GM12878 (cell line): ENCODE results near the gene MPIG6B. TPM values are rescaled to one million over a fixed set of nuclear protein-coding genes. Genes with fewer than 3 reads are reported as not detected.

Experiments used
- CHD2 ChIP-seq: IDR thresholded peaks from 2 replicates; pipeline ENCODE4 v1.6.1; 2011; ENCODE audit warnings: low read depth, low read length, improper control_type of control experiment, borderline replicate concordance
- CREB1 ChIP-seq: IDR thresholded peaks from 2 replicates; pipeline ENCODE4 v1.6.1; 2012; ENCODE audit warnings: low read depth, mild to moderate bottlenecking, inconsistent platforms
- LARP7 ChIP-seq: fragments of 450-650 bp; IDR thresholded peaks from 2 replicates; pipeline ENCODE4 v1.6.1; 2017; ENCODE audit warnings: mild to moderate bottlenecking
- RB1 ChIP-seq: fragments of 450-650 bp; formaldehyde crosslinking; IDR thresholded peaks from 2 replicates; pipeline ENCODE4 v1.6.1; 2017; ENCODE audit warnings: mild to moderate bottlenecking, borderline replicate concordance
- RELA ChIP-seq: fragments of 450-650 bp; IDR thresholded peaks from 2 replicates; pipeline ENCODE4 v1.8.0; 2014; ENCODE audit warnings: borderline replicate concordance; ENCODE audit not compliant: partially characterized antibody
- RFX5 ChIP-seq: IDR thresholded peaks from 2 replicates; pipeline ENCODE4 v1.6.1; 2011; ENCODE audit warnings: low read depth, low read length, improper control_type of control experiment
- SIX5 ChIP-seq: IDR thresholded peaks from 2 replicates; pipeline ENCODE4 v1.6.1; 2011; ENCODE audit warnings: mild to moderate bottlenecking, low read depth, low read length, moderate library complexity; ENCODE audit not compliant: severe bottlenecking
- SMAD5 ChIP-seq: IDR thresholded peaks from 2 replicates; pipeline ENCODE4 v1.6.1; 2016; ENCODE audit warnings: antibody characterized with exemption, low read depth
- SP1 ChIP-seq: IDR thresholded peaks from one replicate; pipeline ENCODE4 v1.6.1; 2011; ENCODE audit warnings: low read depth, low read length
- SRF ChIP-seq, 2 experiments: IDR thresholded peaks; 2 replicates each; pipeline ENCODE4 v1.6.1; 2011; ENCODE audit warnings: low read depth in 2 of 2, low read length in 2 of 2, mild to moderate bottlenecking in 1 of 2, moderate library complexity in 1 of 2
- TCF3 ChIP-seq: IDR thresholded peaks from 2 replicates; pipeline ENCODE4 v1.6.1; 2012; ENCODE audit warnings: low read depth, mild to moderate bottlenecking, low read length, borderline replicate concordance; ENCODE audit not compliant: insufficient read depth
- YBX1 ChIP-seq: fragments of 450-650 bp; IDR thresholded peaks from 2 replicates; pipeline ENCODE4 v1.6.1; 2016; ENCODE audit warnings: antibody characterized with exemption
- ZNF24 ChIP-seq: fragments of 450-650 bp; IDR thresholded peaks from 2 replicates; pipeline ENCODE4 v1.6.1; 2017; ENCODE audit warnings: antibody characterized with exemption, mild to moderate bottlenecking
- polyA plus RNA-seq, 11 experiments: library from polyadenylated mRNA; depleted of rRNA in 4 of 11; unstranded in 6 of 11; stranded (reverse) in 5 of 11; fragments of >200 nt; fragmentation: Nextera tagmentation in 4 of 11; fragmentation: Illumina TruSeq in 1 of 11; extraction: Ambion mirVana in 4 of 11; extraction: Trizol in 1 of 11; gene quantifications; 1 replicate in 1 of 11; 2 replicates in 10 of 11; pipeline versions ENCODE4 v1.2.1 to v1.2.3, GENCODE V29; 2011 to 2016; ENCODE audit warnings: inconsistent platforms in 2 of 11, missing spikeins in 2 of 11, low read depth in 1 of 11
- total RNA-seq, 4 experiments: library from RNA; depleted of rRNA in 3 of 4; stranded (reverse); fragments of >200 nt in 3 of 4; fragmentation: Illumina TruSeq in 1 of 4; extraction: Trizol in 1 of 4; gene quantifications; 2 replicates each; pipeline versions ENCODE4 v1.2.1 to v1.2.3, GENCODE V29; 2013 to 2021
- TF ChIP-seq, protein P1 (sequence below): fragments of 450-650 bp; formaldehyde crosslinking; IDR thresholded peaks from 2 replicates; pipeline ENCODE4 v1.5.0; 2022; ENCODE audit warnings: mild to moderate bottlenecking, missing genetic modification characterization
- TF ChIP-seq, protein P2 (sequence below): fragments of 450-650 bp; IDR thresholded peaks from 2 replicates; pipeline ENCODE4 v1.6.1; 2017; ENCODE audit warnings: low read depth, mild to moderate bottlenecking, moderate library complexity
- TF ChIP-seq, protein P3 (sequence below): IDR thresholded peaks from 2 replicates; pipeline ENCODE4 v1.6.1; 2011; ENCODE audit warnings: borderline replicate concordance, low read depth, mild to moderate bottlenecking, moderate library complexity, low read length; ENCODE audit not compliant: insufficient read depth, poor library complexity, severe bottlenecking
- TF ChIP-seq, protein P4 (sequence below): fragments of 450-650 bp; IDR thresholded peaks from 2 replicates; pipeline ENCODE4 v1.6.1; 2018; ENCODE audit warnings: borderline replicate concordance, mild to moderate bottlenecking; ENCODE audit not compliant: partially characterized antibody
- TF ChIP-seq, protein P5 (sequence below), 3 experiments: IDR thresholded peaks in 2 of 3; conservative IDR thresholded peaks in 1 of 3; 2 replicates each; pipeline ENCODE4 v1.5.1; 2011; ENCODE audit warnings: low read depth in 3 of 3, low read length in 3 of 3, mild to moderate bottlenecking in 3 of 3, control low read depth in 2 of 3, moderate library complexity in 2 of 3, inconsistent platforms in 1 of 3, mixed read lengths in 1 of 3; ENCODE audit not compliant: control insufficient read depth in 2 of 3, insufficient read depth in 1 of 3; ENCODE audit errors: extremely low read depth in 1 of 3

Gene MPIG6B
- total and polyA plus RNA-seq, 10 of the 15 experiments (the other 5 are each of a cell fraction or from before 2014, with no cell fraction given) = not detected

DNA sequence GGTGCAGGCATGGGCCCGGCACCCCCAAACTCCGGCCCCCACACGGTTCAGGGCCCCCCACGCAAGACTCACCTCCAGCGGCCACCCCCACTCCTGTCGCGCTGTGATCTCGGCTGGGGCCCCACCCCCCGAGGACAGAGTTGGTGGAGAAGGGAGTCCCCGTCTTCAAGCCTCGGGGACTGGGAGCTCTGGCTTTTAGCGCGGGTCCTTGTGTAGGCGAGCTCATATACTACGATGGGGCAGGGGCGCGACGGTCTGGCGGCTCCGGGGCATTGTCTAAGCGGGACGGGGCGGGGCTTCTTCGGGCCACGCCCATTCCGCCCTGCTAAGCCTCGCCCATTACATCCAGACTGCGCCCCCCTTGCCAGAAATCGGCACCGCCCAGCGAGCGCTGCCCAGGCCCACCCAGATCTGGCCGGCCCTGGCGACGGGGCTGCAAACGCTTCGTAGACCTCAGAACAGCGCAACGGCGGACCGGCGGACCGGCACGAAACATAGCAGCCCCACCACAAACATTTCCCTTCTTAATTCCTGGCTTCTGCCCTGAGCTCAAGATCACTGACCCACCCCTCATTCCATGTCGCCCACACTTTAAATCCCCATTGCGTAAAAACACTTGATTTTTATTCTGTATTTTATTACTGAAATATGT is 6.9 kb downstream of the MPIG6B start (continued):
- TF ChIP-seq SMAD5 (peak; percentile 53), CHD2 (no peak), LARP7 (0 out of 2 replicates have a peak, but pooled peaks have one; percentile 14), CREB1 (no peak), SIX5 (no peak), RELA (no peak), ZNF24 (no peak), RB1 (no peak; the same call in 1 of the 2 replicates), TCF3 (no peak), RFX5 (no peak), SP1 (peak; percentile 17), YBX1 (no peak), SRF (IDR thresholded peaks at IDR 0.05; ENCODE audit: low read depth in 2 of 2, low read length in 2 of 2) (no peak)
- TF ChIP-seq, protein P1, sequence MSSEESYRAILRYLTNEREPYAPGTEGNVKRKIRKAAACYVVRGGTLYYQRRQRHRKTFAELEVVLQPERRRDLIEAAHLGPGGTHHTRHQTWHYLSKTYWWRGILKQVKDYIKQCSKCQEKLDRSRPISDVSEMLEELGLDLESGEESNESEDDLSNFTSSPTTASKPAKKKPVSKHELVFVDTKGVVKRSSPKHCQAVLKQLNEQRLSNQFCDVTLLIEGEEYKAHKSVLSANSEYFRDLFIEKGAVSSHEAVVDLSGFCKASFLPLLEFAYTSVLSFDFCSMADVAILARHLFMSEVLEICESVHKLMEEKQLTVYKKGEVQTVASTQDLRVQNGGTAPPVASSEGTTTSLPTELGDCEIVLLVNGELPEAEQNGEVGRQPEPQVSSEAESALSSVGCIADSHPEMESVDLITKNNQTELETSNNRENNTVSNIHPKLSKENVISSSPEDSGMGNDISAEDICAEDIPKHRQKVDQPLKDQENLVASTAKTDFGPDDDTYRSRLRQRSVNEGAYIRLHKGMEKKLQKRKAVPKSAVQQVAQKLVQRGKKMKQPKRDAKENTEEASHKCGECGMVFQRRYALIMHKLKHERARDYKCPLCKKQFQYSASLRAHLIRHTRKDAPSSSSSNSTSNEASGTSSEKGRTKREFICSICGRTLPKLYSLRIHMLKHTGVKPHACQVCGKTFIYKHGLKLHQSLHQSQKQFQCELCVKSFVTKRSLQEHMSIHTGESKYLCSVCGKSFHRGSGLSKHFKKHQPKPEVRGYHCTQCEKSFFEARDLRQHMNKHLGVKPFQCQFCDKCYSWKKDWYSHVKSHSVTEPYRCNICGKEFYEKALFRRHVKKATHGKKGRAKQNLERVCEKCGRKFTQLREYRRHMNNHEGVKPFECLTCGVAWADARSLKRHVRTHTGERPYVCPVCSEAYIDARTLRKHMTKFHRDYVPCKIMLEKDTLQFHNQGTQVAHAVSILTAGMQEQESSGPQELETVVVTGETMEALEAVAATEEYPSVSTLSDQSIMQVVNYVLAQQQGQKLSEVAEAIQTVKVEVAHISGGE = no peak
- TF ChIP-seq, protein P2, sequence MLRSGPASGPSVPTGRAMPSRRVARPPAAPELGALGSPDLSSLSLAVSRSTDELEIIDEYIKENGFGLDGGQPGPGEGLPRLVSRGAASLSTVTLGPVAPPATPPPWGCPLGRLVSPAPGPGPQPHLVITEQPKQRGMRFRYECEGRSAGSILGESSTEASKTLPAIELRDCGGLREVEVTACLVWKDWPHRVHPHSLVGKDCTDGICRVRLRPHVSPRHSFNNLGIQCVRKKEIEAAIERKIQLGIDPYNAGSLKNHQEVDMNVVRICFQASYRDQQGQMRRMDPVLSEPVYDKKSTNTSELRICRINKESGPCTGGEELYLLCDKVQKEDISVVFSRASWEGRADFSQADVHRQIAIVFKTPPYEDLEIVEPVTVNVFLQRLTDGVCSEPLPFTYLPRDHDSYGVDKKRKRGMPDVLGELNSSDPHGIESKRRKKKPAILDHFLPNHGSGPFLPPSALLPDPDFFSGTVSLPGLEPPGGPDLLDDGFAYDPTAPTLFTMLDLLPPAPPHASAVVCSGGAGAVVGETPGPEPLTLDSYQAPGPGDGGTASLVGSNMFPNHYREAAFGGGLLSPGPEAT = no peak
- TF ChIP-seq, protein P3, sequence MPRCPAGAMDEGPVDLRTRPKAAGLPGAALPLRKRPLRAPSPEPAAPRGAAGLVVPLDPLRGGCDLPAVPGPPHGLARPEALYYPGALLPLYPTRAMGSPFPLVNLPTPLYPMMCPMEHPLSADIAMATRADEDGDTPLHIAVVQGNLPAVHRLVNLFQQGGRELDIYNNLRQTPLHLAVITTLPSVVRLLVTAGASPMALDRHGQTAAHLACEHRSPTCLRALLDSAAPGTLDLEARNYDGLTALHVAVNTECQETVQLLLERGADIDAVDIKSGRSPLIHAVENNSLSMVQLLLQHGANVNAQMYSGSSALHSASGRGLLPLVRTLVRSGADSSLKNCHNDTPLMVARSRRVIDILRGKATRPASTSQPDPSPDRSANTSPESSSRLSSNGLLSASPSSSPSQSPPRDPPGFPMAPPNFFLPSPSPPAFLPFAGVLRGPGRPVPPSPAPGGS = peak; percentile 42
- TF ChIP-seq, protein P4, sequence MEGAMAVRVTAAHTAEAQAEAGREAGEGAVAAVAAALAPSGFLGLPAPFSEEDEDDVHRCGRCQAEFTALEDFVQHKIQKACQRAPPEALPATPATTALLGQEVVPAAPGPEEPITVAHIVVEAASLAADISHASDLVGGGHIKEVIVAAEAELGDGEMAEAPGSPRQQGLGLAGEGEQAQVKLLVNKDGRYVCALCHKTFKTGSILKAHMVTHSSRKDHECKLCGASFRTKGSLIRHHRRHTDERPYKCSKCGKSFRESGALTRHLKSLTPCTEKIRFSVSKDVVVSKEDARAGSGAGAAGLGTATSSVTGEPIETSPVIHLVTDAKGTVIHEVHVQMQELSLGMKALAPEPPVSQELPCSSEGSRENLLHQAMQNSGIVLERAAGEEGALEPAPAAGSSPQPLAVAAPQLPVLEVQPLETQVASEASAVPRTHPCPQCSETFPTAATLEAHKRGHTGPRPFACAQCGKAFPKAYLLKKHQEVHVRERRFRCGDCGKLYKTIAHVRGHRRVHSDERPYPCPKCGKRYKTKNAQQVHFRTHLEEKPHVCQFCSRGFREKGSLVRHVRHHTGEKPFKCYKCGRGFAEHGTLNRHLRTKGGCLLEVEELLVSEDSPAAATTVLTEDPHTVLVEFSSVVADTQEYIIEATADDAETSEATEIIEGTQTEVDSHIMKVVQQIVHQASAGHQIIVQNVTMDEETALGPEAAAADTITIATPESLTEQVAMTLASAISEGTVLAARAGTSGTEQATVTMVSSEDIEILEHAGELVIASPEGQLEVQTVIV = no peak
- TF ChIP-seq, protein P5, sequence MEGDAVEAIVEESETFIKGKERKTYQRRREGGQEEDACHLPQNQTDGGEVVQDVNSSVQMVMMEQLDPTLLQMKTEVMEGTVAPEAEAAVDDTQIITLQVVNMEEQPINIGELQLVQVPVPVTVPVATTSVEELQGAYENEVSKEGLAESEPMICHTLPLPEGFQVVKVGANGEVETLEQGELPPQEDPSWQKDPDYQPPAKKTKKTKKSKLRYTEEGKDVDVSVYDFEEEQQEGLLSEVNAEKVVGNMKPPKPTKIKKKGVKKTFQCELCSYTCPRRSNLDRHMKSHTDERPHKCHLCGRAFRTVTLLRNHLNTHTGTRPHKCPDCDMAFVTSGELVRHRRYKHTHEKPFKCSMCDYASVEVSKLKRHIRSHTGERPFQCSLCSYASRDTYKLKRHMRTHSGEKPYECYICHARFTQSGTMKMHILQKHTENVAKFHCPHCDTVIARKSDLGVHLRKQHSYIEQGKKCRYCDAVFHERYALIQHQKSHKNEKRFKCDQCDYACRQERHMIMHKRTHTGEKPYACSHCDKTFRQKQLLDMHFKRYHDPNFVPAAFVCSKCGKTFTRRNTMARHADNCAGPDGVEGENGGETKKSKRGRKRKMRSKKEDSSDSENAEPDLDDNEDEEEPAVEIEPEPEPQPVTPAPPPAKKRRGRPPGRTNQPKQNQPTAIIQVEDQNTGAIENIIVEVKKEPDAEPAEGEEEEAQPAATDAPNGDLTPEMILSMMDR (IDR thresholded peaks at IDR 0.05 in 2 of 3, conservative IDR thresholded peaks at IDR 0.05 in 1 of 3; ENCODE audit: control insufficient read depth in 2 of 3, extremely low read depth in 1 of 3, insufficient read depth in 1 of 3, low read depth in 3 of 3, low read length in 3 of 3) = 0 out of 6 replicates have a peak, but pooled peaks of 1 of the 3 experiments have one; percentile 9
